GM23248 (cell line): Measurements from ENCODE around the gene URB2.

Source experiments
- EZH2 ChIP-seq: fragments of 200-600 bp; sonication (generic); IDR thresholded peaks from 2 replicates; pipeline ENCODE4 v1.6.1; 2018; ENCODE audit warnings: antibody characterized with exemption, mild to moderate bottlenecking; ENCODE audit not compliant: insufficient read depth, poor library complexity, severe bottlenecking
- EZH2phosphoT487 ChIP-seq: fragments of 200-600 bp; sonication (generic); IDR thresholded peaks from 2 replicates; pipeline ENCODE4 v1.6.1; 2018; ENCODE audit warnings: antibody characterized with exemption, moderate library complexity, mild to moderate bottlenecking, low read depth; ENCODE audit not compliant: insufficient read depth

DNA sequence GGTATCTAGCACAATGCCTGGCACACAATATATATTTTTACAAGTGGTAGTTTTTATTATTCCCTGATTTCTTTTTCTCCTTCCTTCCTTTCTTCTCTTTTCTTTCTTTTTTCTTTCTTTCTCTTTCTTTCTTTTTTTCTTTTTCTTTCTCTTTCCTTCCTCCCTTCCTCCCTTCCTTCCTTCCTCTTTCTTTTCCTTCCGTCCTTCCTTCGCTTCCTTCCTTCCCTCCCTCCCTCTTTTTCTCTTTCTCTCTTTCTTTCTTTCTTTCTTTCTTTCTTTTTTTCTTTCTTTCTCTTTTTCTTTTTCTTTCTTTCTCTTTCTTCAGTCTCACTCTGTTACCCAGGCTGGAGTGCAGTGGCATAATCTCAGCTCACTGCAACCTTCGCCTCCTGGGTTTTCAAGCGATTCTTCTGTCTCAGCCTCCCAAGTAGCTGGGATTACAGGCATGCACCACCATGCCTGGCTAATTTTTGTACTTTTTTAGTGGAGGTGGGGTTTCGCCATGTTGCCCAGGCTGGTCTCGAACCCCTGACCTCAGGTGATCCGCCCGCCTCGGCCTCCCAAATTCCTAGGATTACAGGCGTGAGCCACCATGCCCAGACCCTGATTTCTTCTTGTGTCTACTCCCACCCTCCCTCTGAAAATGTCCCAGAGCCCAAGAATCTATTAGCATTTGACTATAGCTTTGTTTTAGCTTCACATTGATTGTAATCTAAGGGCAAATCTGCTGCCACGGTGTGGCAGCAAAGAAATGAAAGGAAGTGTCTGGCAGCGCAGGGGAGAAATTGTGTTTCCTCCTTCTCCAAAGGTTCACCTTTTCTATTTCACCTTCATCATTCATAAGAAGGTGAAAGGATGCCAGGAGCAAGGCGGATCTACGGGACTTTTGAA is 47.6 kb upstream of the URB2 start:
- no peak for TF ChIP-seq EZH2
- TF ChIP-seq EZH2phosphoT487: no peak
